ENCODE measurements around the gene ARHGAP9.
A peak's percentile ranks its signal among the peaks of the same experiment; 100 is the strongest.

Gene ARHGAP9

DNA sequence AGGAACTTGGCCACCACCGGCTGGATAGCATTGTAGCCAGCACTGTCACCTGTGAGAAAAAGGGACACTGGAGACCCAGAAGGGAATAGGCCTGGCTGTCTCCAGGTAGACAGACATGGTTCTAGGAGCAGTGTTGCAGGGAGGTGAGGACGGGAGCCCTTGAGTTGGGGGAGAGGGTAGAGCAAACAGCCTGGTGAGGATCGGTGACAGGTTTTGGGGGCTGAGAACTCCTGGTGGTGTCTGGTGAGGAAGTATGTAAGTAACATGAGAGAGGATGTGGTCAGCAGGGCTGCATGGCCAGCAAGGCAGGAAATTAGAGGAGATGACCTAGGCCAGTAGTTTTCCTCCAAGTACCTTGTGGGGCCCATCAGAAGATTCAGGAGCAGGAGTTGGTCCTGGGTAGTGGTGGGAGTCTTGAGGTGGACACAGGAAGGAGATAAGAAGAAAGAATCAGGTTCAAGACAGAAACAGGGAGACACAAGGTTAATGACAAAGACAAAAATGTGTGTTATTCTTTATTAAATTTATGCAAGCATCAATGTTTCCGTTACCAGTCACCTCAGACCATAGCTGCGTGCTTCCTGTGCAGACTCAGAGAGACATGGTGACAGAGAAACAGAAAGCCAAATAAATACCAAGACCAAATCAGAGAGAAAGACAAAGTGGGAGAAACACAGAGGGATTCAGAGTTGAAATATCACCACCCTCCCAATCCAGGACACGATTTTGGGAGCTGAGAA is at the start of gene ARHGAP9:
ARHGAP9 (minus strand) TSS at position 491 of the 740 bp plus-strand sequence; CDS start at position 31, 460 bp downstream.
- H3K4me3 ChIP-seq (ENCODE audit: low read depth, low read length) = no peak within 1 kb of the TSS
- no peak within 1 kb of the TSS for H3K27ac ChIP-seq (ENCODE audit: low read depth, low read length)
- no peak within 1 kb of the TSS for H3K9ac ChIP-seq (ENCODE audit: low read depth, low read length)

DNA sequence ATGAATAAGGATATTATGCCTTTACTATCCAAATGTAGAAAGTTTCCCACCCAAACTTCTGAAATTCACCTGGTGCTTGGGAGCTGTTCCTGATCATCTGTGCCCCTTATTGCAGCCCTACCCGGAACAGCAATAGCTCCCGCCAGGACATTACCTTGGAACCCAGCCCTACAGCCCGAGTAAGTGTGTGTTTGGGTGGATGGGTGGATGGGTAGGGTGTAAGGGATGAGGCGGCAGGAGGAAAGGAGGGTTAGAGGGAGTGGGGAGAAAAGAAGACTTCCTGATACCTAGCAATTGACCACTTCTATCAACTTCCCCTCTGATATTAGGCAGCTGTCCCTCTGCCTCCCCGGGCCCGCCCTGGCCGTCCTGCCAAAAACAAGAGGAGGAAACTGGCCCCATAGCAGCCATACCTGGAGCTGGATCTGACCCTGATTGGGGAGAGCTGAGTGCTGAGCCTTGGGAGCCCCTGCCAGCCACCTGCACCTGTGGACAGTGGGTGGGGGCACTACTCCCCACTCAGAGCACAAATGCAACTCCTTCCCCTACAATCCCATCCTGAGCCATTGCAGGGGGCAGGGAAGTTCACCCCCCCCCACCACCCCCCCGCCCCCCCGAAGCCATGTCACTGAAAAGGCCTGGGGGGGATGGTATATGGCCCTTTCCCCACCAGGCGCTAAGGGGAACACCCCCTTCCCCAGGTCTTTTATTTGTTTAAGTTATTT is 49.3 kb upstream of the ARHGAP9 start:
- Histone ChIP-seq H3K9ac (ENCODE audit: low read depth, low read length) (no peak overlapping the region), H3K36me3 (ENCODE audit: control insufficient read depth, insufficient read depth, low read length) (peaks cover 82% of the 10 kb centered on the region), H3K27ac (ENCODE audit: low read depth, low read length) (no peak overlapping the region)

More for the DNA sequence above, at the start of gene ARHGAP9:
- Histone ChIP-seq H3K27me3 (ENCODE audit: control insufficient read depth, insufficient read depth, low read length) (peaks cover 30% of the 10 kb centered on the region), H3K9me3 (ENCODE audit: control insufficient read depth, insufficient read depth, low read length) (no peaks in the 10 kb centered on the region), H3K4me1 (ENCODE audit: control insufficient read depth, insufficient read depth, low read length) (peaks cover 34% of the 10 kb centered on the region), H3K36me3 (ENCODE audit: control insufficient read depth, insufficient read depth, low read length) (no peaks in the 10 kb centered on the region)

GRCh38 chr12:57528176-57528575 is 48.5 kb upstream of the ARHGAP9 start:
- Histone ChIP-seq H3K36me3 (ENCODE audit: control insufficient read depth, insufficient read depth, low read length) (peaks cover 75% of the 10 kb centered on the region), H3K27ac (ENCODE audit: low read depth, low read length) (no peak overlapping the region), H3K27me3 (ENCODE audit: control insufficient read depth, insufficient read depth, low read length) (no peaks in the 10 kb centered on the region), H3K9ac (ENCODE audit: low read depth, low read length) (no peak overlapping the region), H3K4me1 (ENCODE audit: control insufficient read depth, insufficient read depth, low read length) (peaks cover 5% of the 10 kb centered on the region; the same call in 1 of the 2 replicates), H3K9me3 (ENCODE audit: control insufficient read depth, insufficient read depth, low read length) (no peaks in the 10 kb centered on the region), H3K4me3 (ENCODE audit: low read depth, low read length) (no peak overlapping the region)

More for the DNA sequence above, 49.3 kb upstream of the ARHGAP9 start:
- no peaks in the 10 kb centered on the region for H3K9me3 ChIP-seq (ENCODE audit: control insufficient read depth, insufficient read depth, low read length)
- no peak overlapping the region for H3K4me3 ChIP-seq (ENCODE audit: low read depth, low read length)
- no peaks in the 10 kb centered on the region for H3K27me3 ChIP-seq (ENCODE audit: control insufficient read depth, insufficient read depth, low read length)
- 0 out of 2 replicates have a peak, but pooled peaks cover under 1% of the 10 kb centered on the region for H3K4me1 ChIP-seq (ENCODE audit: control insufficient read depth, insufficient read depth, low read length)

- no peak overlapping the region for H3K9ac ChIP-seq (ENCODE audit: low read depth, low read length)
- H3K9me3 ChIP-seq (ENCODE audit: control insufficient read depth, insufficient read depth, low read length) = no peaks in the 10 kb centered on the region
- H3K4me3 ChIP-seq (ENCODE audit: low read depth, low read length) = no peak overlapping the region
- H3K27ac ChIP-seq (ENCODE audit: low read depth, low read length) = no peak overlapping the region
- peaks cover 5% of the 10 kb centered on the region; the same call in 1 of the 2 replicates for H3K4me1 ChIP-seq (ENCODE audit: control insufficient read depth, insufficient read depth, low read length)
- H3K27me3 ChIP-seq (ENCODE audit: control insufficient read depth, insufficient read depth, low read length) = no peaks in the 10 kb centered on the region
- H3K36me3 ChIP-seq (ENCODE audit: control insufficient read depth, insufficient read depth, low read length) = peaks cover 66% of the 10 kb centered on the region
Observed at GRCh38 chr12:57527184-57527583, 47.5 kb upstream of the ARHGAP9 start.

DNA sequence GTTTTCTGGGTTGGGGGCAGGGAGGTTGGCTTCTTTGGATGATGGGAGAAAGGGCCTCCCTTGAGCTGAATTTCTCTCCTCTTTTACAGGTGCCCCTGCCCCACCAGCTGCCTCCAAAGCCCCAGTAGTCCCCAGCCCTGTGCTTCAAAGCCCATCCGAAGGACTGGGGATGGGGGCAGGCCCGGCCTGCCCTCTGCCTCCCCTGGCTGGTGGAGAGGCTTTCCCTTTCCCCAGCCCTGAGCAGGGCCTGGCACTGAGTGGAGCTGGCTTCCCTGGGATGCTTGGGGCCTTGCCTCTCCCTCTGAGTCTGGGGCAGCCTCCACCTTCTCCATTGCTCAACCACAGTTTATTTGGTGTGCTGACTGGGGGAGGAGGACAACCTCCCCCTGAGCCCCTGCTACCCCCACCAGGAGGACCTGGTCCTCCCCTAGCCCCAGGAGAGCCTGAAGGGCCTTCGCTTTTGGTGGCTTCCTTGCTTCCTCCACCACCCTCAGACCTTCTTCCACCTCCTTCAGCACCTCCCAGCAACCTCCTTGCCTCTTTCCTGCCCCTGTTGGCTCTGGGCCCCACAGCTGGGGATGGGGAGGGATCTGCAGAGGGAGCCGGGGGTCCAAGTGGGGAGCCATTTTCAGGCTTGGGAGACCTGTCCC is 46.9 kb upstream of the ARHGAP9 start:
- H3K36me3 ChIP-seq (ENCODE audit: control insufficient read depth, insufficient read depth, low read length) = peaks cover 60% of the 10 kb centered on the region
- no peak overlapping the region for H3K27ac ChIP-seq (ENCODE audit: low read depth, low read length)
- H3K27me3 ChIP-seq (ENCODE audit: control insufficient read depth, insufficient read depth, low read length) = no peaks in the 10 kb centered on the region
- no peaks in the 10 kb centered on the region for H3K9me3 ChIP-seq (ENCODE audit: control insufficient read depth, insufficient read depth, low read length)
- H3K4me1 ChIP-seq (ENCODE audit: control insufficient read depth, insufficient read depth, low read length) = peaks cover 10% of the 10 kb centered on the region
- no peak overlapping the region for H3K9ac ChIP-seq (ENCODE audit: low read depth, low read length)
- H3K4me3 ChIP-seq (ENCODE audit: low read depth, low read length) = no peak overlapping the region

- Histone ChIP-seq H3K27ac (ENCODE audit: low read depth, low read length) (no peak overlapping the region), H3K9ac (ENCODE audit: low read depth, low read length) (no peak overlapping the region), H3K36me3 (ENCODE audit: control insufficient read depth, insufficient read depth, low read length) (peaks cover 52% of the 10 kb centered on the region), H3K4me3 (ENCODE audit: low read depth, low read length) (no peak overlapping the region), H3K4me1 (ENCODE audit: control insufficient read depth, insufficient read depth, low read length) (peaks cover 15% of the 10 kb centered on the region), H3K9me3 (ENCODE audit: control insufficient read depth, insufficient read depth, low read length) (no peaks in the 10 kb centered on the region), H3K27me3 (ENCODE audit: control insufficient read depth, insufficient read depth, low read length) (no peaks in the 10 kb centered on the region)
Observed at GRCh38 chr12:57525615-57526383, 46.1 kb upstream of the ARHGAP9 start.

DNA sequence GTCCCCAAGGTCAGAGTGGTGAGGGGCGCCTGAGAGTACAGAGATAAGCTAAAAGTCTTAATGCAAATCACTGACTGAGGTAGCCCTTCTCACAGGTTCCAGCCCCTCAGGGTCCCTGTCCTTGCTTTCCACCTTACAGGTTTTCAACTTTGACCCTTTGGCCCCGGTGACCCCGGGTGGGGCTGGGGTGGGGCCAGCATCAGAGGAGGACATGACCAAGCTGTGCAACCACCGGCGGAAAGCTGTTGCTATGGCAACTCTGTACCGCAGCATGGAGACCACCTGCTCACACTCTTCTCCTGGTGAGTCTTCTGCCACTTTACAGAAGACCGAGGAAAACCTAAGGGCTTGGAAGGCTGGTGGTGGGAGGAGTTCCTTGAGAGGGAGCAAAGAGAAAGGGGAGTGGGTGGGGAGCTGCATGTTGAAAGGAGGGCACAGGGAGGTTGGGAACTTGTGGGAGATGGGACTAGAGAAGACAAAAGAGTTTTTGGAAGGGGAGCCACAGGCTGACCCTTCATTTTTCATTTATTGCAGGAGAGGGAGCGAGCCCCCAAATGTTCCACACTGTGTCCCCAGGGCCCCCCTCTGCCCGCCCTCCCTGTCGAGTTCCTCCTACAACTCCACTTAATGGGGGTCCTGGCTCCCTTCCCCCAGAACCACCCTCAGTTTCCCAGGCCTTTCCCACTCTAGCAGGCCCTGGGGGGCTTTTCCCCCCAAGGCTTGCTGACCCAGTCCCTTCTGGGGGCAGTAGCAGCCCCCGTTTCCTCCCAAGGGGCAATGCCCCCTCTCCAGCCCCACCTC is 45.3 kb upstream of the ARHGAP9 start:
- Histone ChIP-seq H3K36me3 (ENCODE audit: control insufficient read depth, insufficient read depth, low read length) (peaks cover 44% of the 10 kb centered on the region), H3K27ac (ENCODE audit: low read depth, low read length) (no peak overlapping the region)

DNA sequence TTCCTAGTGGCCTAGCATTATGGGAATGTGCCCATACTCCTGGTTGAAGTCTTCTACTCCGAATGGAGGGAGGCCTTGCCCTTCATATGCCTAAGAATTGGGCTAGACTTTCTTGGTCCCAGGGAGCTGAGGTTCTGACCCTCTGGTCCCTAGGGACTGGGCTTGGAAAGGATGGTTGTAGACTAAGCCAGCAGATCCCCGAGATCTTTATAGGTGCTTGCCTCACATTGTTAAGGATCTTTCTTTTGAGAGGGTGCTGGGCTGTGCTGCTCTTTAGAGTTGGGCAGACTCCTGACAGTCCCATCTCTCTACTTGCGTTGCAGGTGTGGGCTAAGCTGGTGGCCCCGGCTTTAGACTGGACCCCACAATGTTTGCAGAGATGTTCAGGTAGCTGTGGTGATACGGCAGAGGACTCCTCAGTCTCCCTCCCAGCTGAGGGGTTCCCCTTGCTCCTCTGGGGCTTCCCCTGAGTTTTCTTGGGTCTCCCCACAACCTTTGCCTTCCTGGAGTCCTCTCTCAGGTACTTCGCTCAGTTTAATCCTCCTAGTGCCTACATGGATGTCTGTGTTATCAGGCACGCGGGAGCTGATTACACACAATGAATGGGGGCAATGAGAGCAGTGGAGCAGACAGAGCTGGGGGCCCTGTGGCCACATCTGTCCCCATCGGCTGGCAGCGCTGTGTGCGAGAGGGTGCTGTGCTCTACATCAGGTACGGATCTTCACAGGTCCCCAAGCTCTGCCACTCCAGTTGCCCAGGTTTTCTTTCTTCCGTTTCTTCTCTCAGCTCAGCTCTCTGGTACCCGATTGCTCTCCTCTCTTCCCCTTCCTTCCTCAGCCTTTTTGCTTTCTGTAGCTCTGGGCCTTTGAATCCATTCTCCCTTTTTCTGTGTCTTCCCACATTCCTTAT is 44.3 kb upstream of the ARHGAP9 start:
- Histone ChIP-seq H3K9ac (ENCODE audit: low read depth, low read length) (peak overlapping the region; percentile 33; the same call in 1 of the 2 replicates), H3K4me1 (ENCODE audit: control insufficient read depth, insufficient read depth, low read length) (peaks cover 20% of the 10 kb centered on the region), H3K9me3 (ENCODE audit: control insufficient read depth, insufficient read depth, low read length) (no peaks in the 10 kb centered on the region), H3K27me3 (ENCODE audit: control insufficient read depth, insufficient read depth, low read length) (no peaks in the 10 kb centered on the region), H3K36me3 (ENCODE audit: control insufficient read depth, insufficient read depth, low read length) (peaks cover 40% of the 10 kb centered on the region), H3K27ac (ENCODE audit: low read depth, low read length) (peak overlapping the region; percentile 74), H3K4me3 (ENCODE audit: low read depth, low read length) (peak overlapping the region; percentile 74)

More for the DNA sequence above, 45.3 kb upstream of the ARHGAP9 start:
- no peaks in the 10 kb centered on the region for H3K27me3 ChIP-seq (ENCODE audit: control insufficient read depth, insufficient read depth, low read length)
- H3K9ac ChIP-seq (ENCODE audit: low read depth, low read length) = no peak overlapping the region
- peaks cover 15% of the 10 kb centered on the region for H3K4me1 ChIP-seq (ENCODE audit: control insufficient read depth, insufficient read depth, low read length)
- no peak overlapping the region for H3K4me3 ChIP-seq (ENCODE audit: low read depth, low read length)
- H3K9me3 ChIP-seq (ENCODE audit: control insufficient read depth, insufficient read depth, low read length) = no peaks in the 10 kb centered on the region

GRCh38 chr12:57522887-57523705 is 43.4 kb upstream of the ARHGAP9 start:
- Histone ChIP-seq H3K9me3 (ENCODE audit: control insufficient read depth, insufficient read depth, low read length) (no peaks in the 10 kb centered on the region), H3K9ac (ENCODE audit: low read depth, low read length) (peak overlapping the region; percentile 33), H3K27me3 (ENCODE audit: control insufficient read depth, insufficient read depth, low read length) (no peaks in the 10 kb centered on the region), H3K27ac (ENCODE audit: low read depth, low read length) (peak overlapping the region; percentile 95), H3K4me3 (ENCODE audit: low read depth, low read length) (peak overlapping the region; percentile 74), H3K36me3 (ENCODE audit: control insufficient read depth, insufficient read depth, low read length) (peaks cover 40% of the 10 kb centered on the region), H3K4me1 (ENCODE audit: control insufficient read depth, insufficient read depth, low read length) (peaks cover 20% of the 10 kb centered on the region)

Data from HUES48 (cell line).